ENCODE results near the gene NMNAT3. TPM values are rescaled to one million over a fixed set of nuclear protein-coding genes. Genes with fewer than 3 reads are reported as not detected.

Gene NMNAT3
- total RNA-seq, 1 donor from 2014 or later: 2.5 TPM

- DNase-seq (ENCODE audit: extremely low spot score, unreplicated experiment): no peak
- Mint-ChIP-seq H3K4me3 (ENCODE audit: unreplicated experiment) (no peak overlapping the region), H3K9me3 (ENCODE audit: unreplicated experiment) (no peaks in the 10 kb centered on the region), H3K4me1 (ENCODE audit: unreplicated experiment) (no peaks in the 10 kb centered on the region), H3K27ac (ENCODE audit: unreplicated experiment) (no peak overlapping the region), H3K36me3 (ENCODE audit: unreplicated experiment) (no peaks in the 10 kb centered on the region), H3K27me3 (ENCODE audit: unreplicated experiment) (peaks cover 13% of the 10 kb centered on the region)
- no peak for TF ChIP-seq CTCF (IDR thresholded peaks at IDR 0.05)
Observed at GRCh38 chr3:139619484-139619883, 58.3 kb downstream of the NMNAT3 start.

- no peak for DNase-seq (ENCODE audit: extremely low spot score, unreplicated experiment)
- H3K4me1 Mint-ChIP-seq (ENCODE audit: unreplicated experiment): no peaks in the 10 kb centered on the region
- no peak overlapping the region for H3K27ac Mint-ChIP-seq (ENCODE audit: unreplicated experiment)
- no peak overlapping the region for H3K4me3 Mint-ChIP-seq (ENCODE audit: unreplicated experiment)
- H3K36me3 Mint-ChIP-seq (ENCODE audit: unreplicated experiment): no peaks in the 10 kb centered on the region
- TF ChIP-seq CTCF (IDR thresholded peaks at IDR 0.05): no peak
- H3K9me3 Mint-ChIP-seq (ENCODE audit: unreplicated experiment): no peaks in the 10 kb centered on the region
- H3K27me3 Mint-ChIP-seq (ENCODE audit: unreplicated experiment): peaks cover 13% of the 10 kb centered on the region
Observed at GRCh38 chr3:139617672-139618268, 60.0 kb downstream of the NMNAT3 start.

- Mint-ChIP-seq H3K4me3 (ENCODE audit: unreplicated experiment) (no peak overlapping the region), H3K27me3 (ENCODE audit: unreplicated experiment) (peaks cover 25% of the 10 kb centered on the region), H3K4me1 (ENCODE audit: unreplicated experiment) (no peaks in the 10 kb centered on the region), H3K27ac (ENCODE audit: unreplicated experiment) (no peak overlapping the region), H3K9me3 (ENCODE audit: unreplicated experiment) (no peaks in the 10 kb centered on the region), H3K36me3 (ENCODE audit: unreplicated experiment) (no peaks in the 10 kb centered on the region)
- no peak for DNase-seq (ENCODE audit: extremely low spot score, unreplicated experiment)
- no peak for TF ChIP-seq CTCF (IDR thresholded peaks at IDR 0.05)
Observed at GRCh38 chr3:139611528-139611927, 66.2 kb downstream of the NMNAT3 start.

- peaks cover 29% of the 10 kb centered on the region for H3K27me3 Mint-ChIP-seq (ENCODE audit: unreplicated experiment)
- no peaks in the 10 kb centered on the region for H3K4me1 Mint-ChIP-seq (ENCODE audit: unreplicated experiment)
- no peak for DNase-seq (ENCODE audit: extremely low spot score, unreplicated experiment)
- no peak overlapping the region for H3K4me3 Mint-ChIP-seq (ENCODE audit: unreplicated experiment)
- no peaks in the 10 kb centered on the region for H3K9me3 Mint-ChIP-seq (ENCODE audit: unreplicated experiment)
- no peak overlapping the region for H3K27ac Mint-ChIP-seq (ENCODE audit: unreplicated experiment)
- H3K36me3 Mint-ChIP-seq (ENCODE audit: unreplicated experiment): no peaks in the 10 kb centered on the region
- no peak for TF ChIP-seq CTCF (IDR thresholded peaks at IDR 0.05)
Observed at GRCh38 chr3:139610886-139611285, 66.9 kb downstream of the NMNAT3 start.

- no peak for TF ChIP-seq CTCF (IDR thresholded peaks at IDR 0.05)
- H3K27ac Mint-ChIP-seq (ENCODE audit: unreplicated experiment): no peak overlapping the region
- no peaks in the 10 kb centered on the region for H3K9me3 Mint-ChIP-seq (ENCODE audit: unreplicated experiment)
- DNase-seq (ENCODE audit: extremely low spot score, unreplicated experiment): no peak
- H3K36me3 Mint-ChIP-seq (ENCODE audit: unreplicated experiment): no peaks in the 10 kb centered on the region
- peaks cover 35% of the 10 kb centered on the region for H3K27me3 Mint-ChIP-seq (ENCODE audit: unreplicated experiment)
- no peak overlapping the region for H3K4me3 Mint-ChIP-seq (ENCODE audit: unreplicated experiment)
- H3K4me1 Mint-ChIP-seq (ENCODE audit: unreplicated experiment): no peaks in the 10 kb centered on the region
Observed at GRCh38 chr3:139608924-139609323, 68.8 kb downstream of the NMNAT3 start.

All from osteocyte (in vitro differentiated cells).